Measurements from ENCODE around the gene SH3TC1. TPM values are rescaled to one million over a fixed set of nuclear protein-coding genes. Genes with fewer than 3 reads are reported as not detected.

SH3TC1 gene
- total RNA-seq, 1 donor from 2014 or later: 50.6 TPM

GRCh38 chr4:8194306-8195242 lies 4.5 kb upstream of the SH3TC1 start:
- Histone ChIP-seq H3K9me3 (no peaks in the 10 kb centered on the region), H3K27ac (peak overlapping the region; percentile 21), H3K36me3 (no peaks in the 10 kb centered on the region), H3K27me3 (no peaks in the 10 kb centered on the region), H3K4me3 (no peak overlapping the region), H3K4me1 (peaks cover 64% of the 10 kb centered on the region)
- DNase-seq (ENCODE audit: extremely low spot score in 2 of 2): no peak
- no peak for TF ChIP-seq POLR2A (IDR thresholded peaks at IDR 0.05)
- no peak for TF ChIP-seq CTCF (IDR thresholded peaks at IDR 0.05)
- no peak for TF ChIP-seq POLR2AphosphoS5 (IDR thresholded peaks at IDR 0.05; ENCODE audit: insufficient read depth in 1 of 2, low read depth in 1 of 2)
- intact Hi-C loops (cut with DNase I): no loop called here

GRCh38 chr4:8195431-8195830 lies 3.7 kb upstream of the SH3TC1 start:
- H3K36me3 ChIP-seq: no peaks in the 10 kb centered on the region
- no peak overlapping the region for H3K4me3 ChIP-seq
- no peaks in the 10 kb centered on the region for H3K27me3 ChIP-seq
- intact Hi-C loops (cut with DNase I): no loop called here
- H3K9me3 ChIP-seq: no peaks in the 10 kb centered on the region
- no peak overlapping the region for H3K27ac ChIP-seq
- DNase-seq (ENCODE audit: extremely low spot score in 2 of 2): no peak
- H3K4me1 ChIP-seq: peaks cover 64% of the 10 kb centered on the region
- no peak for TF ChIP-seq POLR2AphosphoS5 (IDR thresholded peaks at IDR 0.05; ENCODE audit: insufficient read depth in 1 of 2, low read depth in 1 of 2)
- no peak for TF ChIP-seq POLR2A (IDR thresholded peaks at IDR 0.05)
- TF ChIP-seq CTCF (IDR thresholded peaks at IDR 0.05): no peak

GRCh38 chr4:8195841-8196458 lies 3.1 kb upstream of the SH3TC1 start:
- Histone ChIP-seq H3K27me3 (no peaks in the 10 kb centered on the region), H3K27ac (no peak overlapping the region), H3K9me3 (no peaks in the 10 kb centered on the region), H3K4me1 (peaks cover 64% of the 10 kb centered on the region), H3K4me3 (no peak overlapping the region), H3K36me3 (no peaks in the 10 kb centered on the region)
- no peak for DNase-seq (ENCODE audit: extremely low spot score in 2 of 2)
- intact Hi-C loops (cut with DNase I): no loop called here
- TF ChIP-seq POLR2AphosphoS5 (IDR thresholded peaks at IDR 0.05; ENCODE audit: insufficient read depth in 1 of 2, low read depth in 1 of 2) (no peak), CTCF (IDR thresholded peaks at IDR 0.05) (no peak), POLR2A (IDR thresholded peaks at IDR 0.05) (no peak)

- Histone ChIP-seq H3K9me3 (no peaks in the 10 kb centered on the region), H3K27ac (no peak overlapping the region), H3K36me3 (no peaks in the 10 kb centered on the region), H3K4me3 (no peak overlapping the region), H3K27me3 (no peaks in the 10 kb centered on the region), H3K4me1 (peaks cover 57% of the 10 kb centered on the region)
- DNase-seq (ENCODE audit: extremely low spot score in 2 of 2): no peak
- TF ChIP-seq POLR2AphosphoS5 (IDR thresholded peaks at IDR 0.05; ENCODE audit: insufficient read depth in 1 of 2, low read depth in 1 of 2): no peak
- TF ChIP-seq CTCF (IDR thresholded peaks at IDR 0.05): no peak
- no peak for TF ChIP-seq POLR2A (IDR thresholded peaks at IDR 0.05)
- intact Hi-C loops (cut with DNase I): no loop called here
Measured at GRCh38 chr4:8197521-8197920, 1.6 kb upstream of the SH3TC1 start.

Measured in vagina (tissue), 2 donors.